Gastrocnemius medialis (tissue), 4 donors: ENCODE results near the gene RNF123. TPM values are rescaled to one million over a fixed set of nuclear protein-coding genes. Genes with fewer than 3 reads are reported as not detected.

Experiments used
- ATAC-seq, 2 donors: fragments of 150-250 bp; one replicate each; pipeline ENCODE4 v1.9.1; 2016
- DNase-seq, 2 donors: peaks; one replicate each; pipeline ENCODE4 v3.0.0-alpha.2; 2019
- H3K27ac ChIP-seq, 4 donors: fragments of 200-600 bp; sonication (generic); 1 replicate in 1 of 4; 2 replicates in 3 of 4; pipeline ENCODE4 v1.5.1; 2016 to 2018; ENCODE audit warnings: mild to moderate bottlenecking in 2 of 4, moderate library complexity in 1 of 4
- H3K27me3 ChIP-seq, 3 donors: fragments of 200-600 bp; sonication (generic) in 2 of 3; 1 replicate in 1 of 3; 2 replicates in 2 of 3; pipeline versions ENCODE4 v1.5.1 to v1.6.0; 2016 to 2019; ENCODE audit warnings: mild to moderate bottlenecking in 1 of 3, moderate library complexity in 1 of 3
- H3K36me3 ChIP-seq, 2 donors: fragments of 200-600 bp; sonication (generic) in 1 of 2; one replicate each; pipeline ENCODE4 v1.5.1; 2017 to 2018
- H3K4me1 ChIP-seq, 2 donors: fragments of 200-600 bp; sonication (generic) in 1 of 2; one replicate each; pipeline ENCODE4 v1.5.1; 2016 to 2017; ENCODE audit warnings: mild to moderate bottlenecking in 2 of 2
- H3K4me3 ChIP-seq, 4 donors: fragments of 200-600 bp; sonication (generic) in 3 of 4; 1 replicate in 1 of 4; 2 replicates in 3 of 4; pipeline ENCODE4 v1.5.1; 2016 to 2019; ENCODE audit warnings: mild to moderate bottlenecking in 2 of 4
- H3K9me3 ChIP-seq, 3 donors: fragments of 200-600 bp; sonication (generic) in 2 of 3; 1 replicate in 1 of 3; 2 replicates in 2 of 3; pipeline ENCODE4 v1.5.1; 2016 to 2019
- CTCF ChIP-seq, 5 experiments: fragments of 450-650 bp in 3 of 5; fragments of 200-600 bp in 2 of 5; sonication (generic) in 2 of 5; IDR thresholded peaks in 4 of 5; conservative IDR thresholded peaks in 1 of 5; 1 replicate in 4 of 5; 2 replicates in 1 of 5; pipeline ENCODE4 v1.5.1; 2016 to 2019; ENCODE audit warnings: antibody characterized with exemption in 5 of 5, mild to moderate bottlenecking in 3 of 5, moderate library complexity in 3 of 5
- POLR2A ChIP-seq, 2 donors: fragments of 450-650 bp; IDR thresholded peaks; one replicate each; pipeline ENCODE4 v1.6.1; 2017; ENCODE audit warnings: antibody characterized with exemption in 2 of 2, mild to moderate bottlenecking in 2 of 2, moderate library complexity in 2 of 2
- in situ Hi-C, 4 donors: fragments of 200-750 bp; cut with MboI; loops; one replicate each; pipeline versions ENCODE4 v1.15.0 to v1.8.0; 2017; ENCODE audit warnings: low sequenced_read_pairs in 4 of 4
- intact Hi-C: fragments of 100-400 bp; cut with DNase I; formaldehyde crosslinking; loops from one replicate; pipeline ENCODE4 v1.15.1; 2023; ENCODE audit warnings: low total_unique reads
- total RNA-seq, 4 donors: library from RNA; depleted of rRNA; stranded (reverse); fragments of >200 nt; gene quantifications; one replicate each; pipeline versions ENCODE4 v1.1.0 to v1.2.3, GENCODE V29; 2016

The RNF123 gene
- total RNA-seq, 4 donors from 2014 or later = 82.8 to 132 (median 128) TPM

- intact Hi-C loops (no loop called here), in situ Hi-C loops (no loop called here)
- TF ChIP-seq CTCF (IDR thresholded peaks at IDR 0.05 in 4 of 5, conservative IDR thresholded peaks at IDR 0.05 in 1 of 5) (no peak), POLR2A (IDR thresholded peaks at IDR 0.05) (no peak)
- Histone ChIP-seq H3K4me3 (no peak overlapping the region), H3K4me1 (no peaks in the 10 kb centered on the region), H3K9me3 (no peaks in the 10 kb centered on the region), H3K36me3 (peaks cover 0 to 67% of the 10 kb centered on the region in 2 donors), H3K27me3 (no peaks in the 10 kb centered on the region), H3K27ac (no peak overlapping the region)
- ATAC-seq (no peak), DNase-seq (no peak)
Observed at GRCh38 chr3:49733551-49733950, 44.2 kb downstream of the RNF123 start.

GRCh38 chr3:49734752-49735151, 45.4 kb downstream of the RNF123 start:
- no peaks in the 10 kb centered on the region for H3K27me3 ChIP-seq
- no peaks in the 10 kb centered on the region for H3K4me1 ChIP-seq
- in situ Hi-C loops = no loop called here
- no peak overlapping the region for H3K4me3 ChIP-seq
- H3K27ac ChIP-seq = no peak overlapping the region
- H3K9me3 ChIP-seq = no peaks in the 10 kb centered on the region
- TF ChIP-seq CTCF (IDR thresholded peaks at IDR 0.05 in 4 of 5, conservative IDR thresholded peaks at IDR 0.05 in 1 of 5) = no peak
- TF ChIP-seq POLR2A (IDR thresholded peaks at IDR 0.05) = no peak
- DNase-seq = no peak
- H3K36me3 ChIP-seq = peaks cover 0 to 70% of the 10 kb centered on the region in 2 donors
- intact Hi-C loops = no loop called here
- no peak for ATAC-seq

- Histone ChIP-seq H3K36me3 (peaks cover 0 to 44% of the 10 kb centered on the region in 2 donors), H3K9me3 (no peaks in the 10 kb centered on the region)
- intact Hi-C loops = no loop called here
Observed at GRCh38 chr3:49738067-49738713, 48.8 kb downstream of the RNF123 start.

GRCh38 chr3:49740427-49740826, 51.1 kb downstream of the RNF123 start:
- H3K9me3 ChIP-seq = no peaks in the 10 kb centered on the region
- in situ Hi-C loops = no loop called here
- DNase-seq (no peak), ATAC-seq (no peak)
- TF ChIP-seq CTCF (IDR thresholded peaks at IDR 0.05 in 4 of 5, conservative IDR thresholded peaks at IDR 0.05 in 1 of 5) (no peak), POLR2A (IDR thresholded peaks at IDR 0.05) (no peak)
- H3K36me3 ChIP-seq = peaks cover 0 to 30% of the 10 kb centered on the region in 2 donors
- intact Hi-C loops = no loop called here
- no peak overlapping the region for H3K27ac ChIP-seq
- no peaks in the 10 kb centered on the region for H3K27me3 ChIP-seq
- H3K4me1 ChIP-seq = no peaks in the 10 kb centered on the region
- H3K4me3 ChIP-seq = no peak overlapping the region

More at GRCh38 chr3:49738067-49738713, 48.8 kb downstream of the RNF123 start:
- in situ Hi-C loops = no loop called here
- Histone ChIP-seq H3K27me3 (no peaks in the 10 kb centered on the region), H3K27ac (no peak overlapping the region), H3K4me1 (no peaks in the 10 kb centered on the region), H3K4me3 (no peak overlapping the region)
- DNase-seq = no peak
- no peak for ATAC-seq
- TF ChIP-seq CTCF (IDR thresholded peaks at IDR 0.05 in 4 of 5, conservative IDR thresholded peaks at IDR 0.05 in 1 of 5) (no peak), POLR2A (IDR thresholded peaks at IDR 0.05) (no peak)

- Histone ChIP-seq H3K4me1 (peaks cover 0 to 10% of the 10 kb centered on the region in 2 donors), H3K36me3 (peaks cover 2 to 13% of the 10 kb centered on the region in 2 donors), H3K27ac (no peak overlapping the region), H3K27me3 (no peaks in the 10 kb centered on the region), H3K9me3 (no peaks in the 10 kb centered on the region), H3K4me3 (no peak overlapping the region)
- intact Hi-C loops (no loop called here), in situ Hi-C loops (no loop called here)
- no peak for DNase-seq
- TF ChIP-seq POLR2A (IDR thresholded peaks at IDR 0.05) = no peak
- TF ChIP-seq CTCF (IDR thresholded peaks at IDR 0.05 in 4 of 5, conservative IDR thresholded peaks at IDR 0.05 in 1 of 5) = no peak
- ATAC-seq = peak; percentile 76 to 84
Observed at GRCh38 chr3:49745986-49746385, 56.6 kb downstream of the RNF123 start.
